Ovary (tissue), 3 donors: Measurements from ENCODE around the gene RPL21.

ENCODE experiments used
- POLR2A ChIP-seq: fragments of 450-650 bp; IDR thresholded peaks from one replicate; pipeline ENCODE4 v1.6.1; 2017; ENCODE audit warnings: antibody characterized with exemption, mild to moderate bottlenecking, moderate library complexity
- TF ChIP-seq, protein P1 (sequence below), 3 donors: fragments of 450-650 bp in 2 of 3; fragments of 200-600 bp in 1 of 3; IDR thresholded peaks; one replicate each; pipeline versions ENCODE4 v1.5.1 to v1.8.0; 2016 to 2022; ENCODE audit warnings: antibody characterized with exemption in 3 of 3, mild to moderate bottlenecking in 1 of 3
- donor health status: DM: no; HTN: no; CAD: no.

DNA sequence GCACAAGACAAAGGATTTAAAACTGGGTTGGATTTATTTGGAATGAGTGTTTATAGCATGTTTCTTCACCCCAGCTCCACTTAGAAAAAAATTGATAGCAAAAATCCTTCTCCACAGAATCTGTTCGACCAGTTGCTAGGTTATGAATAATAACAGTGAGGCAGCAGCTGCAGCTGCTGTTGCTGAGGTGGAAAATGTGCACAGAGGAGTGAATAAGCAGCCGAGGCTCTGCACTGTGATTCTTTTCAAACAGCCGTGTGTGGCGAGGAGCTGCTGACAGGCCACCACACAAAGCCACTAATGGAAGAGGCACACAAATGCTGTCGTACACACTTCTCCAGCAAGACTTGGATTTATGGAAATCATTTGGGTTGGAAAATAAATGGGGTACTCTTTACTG lies 12.8 kb downstream of the RPL21 start:
- TF ChIP-seq, protein P1, sequence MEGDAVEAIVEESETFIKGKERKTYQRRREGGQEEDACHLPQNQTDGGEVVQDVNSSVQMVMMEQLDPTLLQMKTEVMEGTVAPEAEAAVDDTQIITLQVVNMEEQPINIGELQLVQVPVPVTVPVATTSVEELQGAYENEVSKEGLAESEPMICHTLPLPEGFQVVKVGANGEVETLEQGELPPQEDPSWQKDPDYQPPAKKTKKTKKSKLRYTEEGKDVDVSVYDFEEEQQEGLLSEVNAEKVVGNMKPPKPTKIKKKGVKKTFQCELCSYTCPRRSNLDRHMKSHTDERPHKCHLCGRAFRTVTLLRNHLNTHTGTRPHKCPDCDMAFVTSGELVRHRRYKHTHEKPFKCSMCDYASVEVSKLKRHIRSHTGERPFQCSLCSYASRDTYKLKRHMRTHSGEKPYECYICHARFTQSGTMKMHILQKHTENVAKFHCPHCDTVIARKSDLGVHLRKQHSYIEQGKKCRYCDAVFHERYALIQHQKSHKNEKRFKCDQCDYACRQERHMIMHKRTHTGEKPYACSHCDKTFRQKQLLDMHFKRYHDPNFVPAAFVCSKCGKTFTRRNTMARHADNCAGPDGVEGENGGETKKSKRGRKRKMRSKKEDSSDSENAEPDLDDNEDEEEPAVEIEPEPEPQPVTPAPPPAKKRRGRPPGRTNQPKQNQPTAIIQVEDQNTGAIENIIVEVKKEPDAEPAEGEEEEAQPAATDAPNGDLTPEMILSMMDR (IDR thresholded peaks at IDR 0.05), result no peak
- no peak for TF ChIP-seq POLR2A
